ENCODE data around the gene SLC38A1.

SLC38A1 gene

GRCh38 chr12:46269429-46270241 is 792 bp upstream of the SLC38A1 start:
- peak overlapping the region; percentile 64 for H3K4me3 ChIP-seq (ENCODE audit: low read depth, low read length)
- in situ Hi-C loops (cut with HindIII; ENCODE audit: low sequenced_read_pairs): no loop called here
- TF ChIP-seq, protein P1, sequence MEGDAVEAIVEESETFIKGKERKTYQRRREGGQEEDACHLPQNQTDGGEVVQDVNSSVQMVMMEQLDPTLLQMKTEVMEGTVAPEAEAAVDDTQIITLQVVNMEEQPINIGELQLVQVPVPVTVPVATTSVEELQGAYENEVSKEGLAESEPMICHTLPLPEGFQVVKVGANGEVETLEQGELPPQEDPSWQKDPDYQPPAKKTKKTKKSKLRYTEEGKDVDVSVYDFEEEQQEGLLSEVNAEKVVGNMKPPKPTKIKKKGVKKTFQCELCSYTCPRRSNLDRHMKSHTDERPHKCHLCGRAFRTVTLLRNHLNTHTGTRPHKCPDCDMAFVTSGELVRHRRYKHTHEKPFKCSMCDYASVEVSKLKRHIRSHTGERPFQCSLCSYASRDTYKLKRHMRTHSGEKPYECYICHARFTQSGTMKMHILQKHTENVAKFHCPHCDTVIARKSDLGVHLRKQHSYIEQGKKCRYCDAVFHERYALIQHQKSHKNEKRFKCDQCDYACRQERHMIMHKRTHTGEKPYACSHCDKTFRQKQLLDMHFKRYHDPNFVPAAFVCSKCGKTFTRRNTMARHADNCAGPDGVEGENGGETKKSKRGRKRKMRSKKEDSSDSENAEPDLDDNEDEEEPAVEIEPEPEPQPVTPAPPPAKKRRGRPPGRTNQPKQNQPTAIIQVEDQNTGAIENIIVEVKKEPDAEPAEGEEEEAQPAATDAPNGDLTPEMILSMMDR (IDR thresholded peaks at IDR 0.05; ENCODE audit: low read depth, low read length): no peak
- no peak for DNase-seq (ENCODE audit: low read depth, low spot score)

DNA sequence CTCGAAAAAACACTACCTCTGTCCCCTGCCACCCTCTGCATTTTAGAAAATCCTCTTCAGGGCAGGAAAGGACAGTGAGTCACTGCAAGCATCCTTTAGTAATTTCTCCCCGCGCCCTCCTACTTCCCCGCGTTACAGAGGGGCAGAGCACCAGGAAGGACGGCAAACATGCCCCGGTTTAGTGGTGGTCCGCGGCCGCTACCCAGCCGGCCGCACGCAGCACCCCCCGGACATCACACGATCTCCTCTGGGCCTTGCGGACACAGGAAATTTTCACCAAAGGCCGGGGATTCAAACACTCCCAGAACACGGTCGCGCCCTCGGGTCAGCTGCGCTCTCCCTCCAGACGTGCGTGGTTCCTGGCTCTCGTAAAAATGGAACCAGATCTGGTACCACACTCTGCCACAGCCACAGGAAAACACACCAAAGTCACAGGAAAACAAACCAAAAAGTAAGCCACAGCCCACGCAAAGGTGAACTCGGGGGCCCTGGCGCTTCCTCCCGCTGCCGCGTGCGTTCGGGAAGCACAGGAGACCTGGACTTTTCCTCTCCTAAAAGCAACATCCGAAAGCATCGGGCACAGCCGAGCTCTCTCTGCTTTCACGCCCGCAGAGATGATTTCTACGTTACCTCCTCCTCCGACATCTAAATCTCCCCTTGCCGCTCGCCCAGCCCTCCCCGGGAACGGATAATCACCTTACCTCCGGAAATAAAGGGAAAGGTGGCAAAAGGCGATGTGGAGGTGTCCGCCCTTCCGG is 839 bp downstream of the SLC38A1 start:
- TF ChIP-seq, protein P1 (IDR thresholded peaks at IDR 0.05; ENCODE audit: low read depth, low read length): no peak
- peak overlapping the region; percentile 64 for H3K4me3 ChIP-seq (ENCODE audit: low read depth, low read length)
- in situ Hi-C loops (cut with HindIII; ENCODE audit: low sequenced_read_pairs): no loop called here
- DNase-seq (ENCODE audit: low read depth, low spot score): peak; percentile 37

DNA sequence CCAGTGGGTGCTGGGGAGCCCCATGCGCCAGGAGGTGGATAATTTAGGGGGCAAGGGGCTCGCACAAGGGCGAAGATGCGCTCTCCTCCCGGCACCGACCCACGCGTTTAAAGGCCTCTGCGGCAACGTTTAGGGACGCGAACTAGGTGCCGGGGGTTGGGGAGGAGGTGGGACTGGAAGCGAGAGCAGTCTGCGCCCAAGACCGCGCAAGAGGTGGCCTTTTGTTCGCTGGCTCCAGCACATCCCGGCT is 1.3 kb downstream of the SLC38A1 start:
- in situ Hi-C loops (cut with HindIII; ENCODE audit: low sequenced_read_pairs): no loop called here
- no peak for DNase-seq (ENCODE audit: low read depth, low spot score)
- H3K4me3 ChIP-seq (ENCODE audit: low read depth, low read length): peak overlapping the region; percentile 64
- TF ChIP-seq, protein P1 (IDR thresholded peaks at IDR 0.05; ENCODE audit: low read depth, low read length): no peak

DNA sequence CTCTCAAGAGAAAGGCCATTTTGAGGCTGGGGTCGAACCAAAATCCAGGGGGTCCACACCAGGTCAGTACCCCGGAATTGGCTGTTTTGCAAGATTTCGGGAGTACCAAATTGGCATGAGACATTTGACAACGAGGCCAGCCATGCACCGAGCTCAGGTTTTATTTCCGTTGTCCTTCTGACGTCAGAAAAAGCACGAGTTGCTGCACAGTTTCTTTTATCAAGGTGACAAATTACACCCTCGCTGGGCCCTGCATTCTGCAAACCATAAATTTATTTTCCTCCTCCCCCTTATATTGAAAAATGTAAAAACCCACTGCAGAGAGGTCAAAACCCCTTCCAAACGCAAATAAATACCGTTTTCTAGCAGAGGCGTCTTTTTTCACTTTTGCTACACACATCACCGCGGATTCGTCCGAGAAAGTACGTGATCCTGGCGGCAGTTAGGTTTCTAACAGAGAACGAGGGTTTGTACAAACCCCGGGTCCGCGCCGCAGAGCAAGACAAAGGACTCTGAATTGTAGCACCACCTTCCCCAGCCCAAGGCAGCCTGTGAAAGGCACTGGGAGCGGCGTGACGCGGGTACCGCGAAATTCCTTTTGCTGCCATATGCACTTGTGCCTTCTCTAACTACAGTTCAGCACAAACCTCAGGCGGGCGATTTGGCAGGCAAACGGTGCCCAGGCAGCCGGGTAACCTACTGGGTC is 1.8 kb downstream of the SLC38A1 start:
- H3K4me3 ChIP-seq (ENCODE audit: low read depth, low read length): peak overlapping the region; percentile 64
- DNase-seq (ENCODE audit: low read depth, low spot score): peak; percentile 68
- TF ChIP-seq, protein P1 (IDR thresholded peaks at IDR 0.05; ENCODE audit: low read depth, low read length): no peak
- in situ Hi-C loops (cut with HindIII; ENCODE audit: low sequenced_read_pairs): no loop called here

- in situ Hi-C loops (cut with HindIII; ENCODE audit: low sequenced_read_pairs): no loop called here
- TF ChIP-seq, protein P1 (IDR thresholded peaks at IDR 0.05; ENCODE audit: low read depth, low read length): no peak
- peak; percentile 48 for DNase-seq (ENCODE audit: low read depth, low spot score)
- H3K4me3 ChIP-seq (ENCODE audit: low read depth, low read length): peak overlapping the region; percentile 64
Observed at GRCh38 chr12:46266382-46266791, 2.5 kb downstream of the SLC38A1 start.

GRCh38 chr12:46265734-46266133 is 3.1 kb downstream of the SLC38A1 start:
- DNase-seq (ENCODE audit: low read depth, low spot score): no peak
- no peak overlapping the region for H3K4me3 ChIP-seq (ENCODE audit: low read depth, low read length)
- in situ Hi-C loops (cut with HindIII; ENCODE audit: low sequenced_read_pairs): no loop called here
- TF ChIP-seq, protein P1 (IDR thresholded peaks at IDR 0.05; ENCODE audit: low read depth, low read length): no peak
